WTC11 (cell line): ENCODE results near the gene FAM169A.

Experiments
- ATF1 ChIP-seq: sonication (generic); formaldehyde crosslinking; IDR thresholded peaks from 2 replicates; pipeline ENCODE4 v1.8.1; 2023; ENCODE audit warnings: mild to moderate bottlenecking, moderate library complexity, missing genetic modification reagents
- CBFB ChIP-seq: sonication (generic); formaldehyde crosslinking; IDR thresholded peaks from 2 replicates; pipeline ENCODE4 v1.8.1; 2022; ENCODE audit warnings: mild to moderate bottlenecking, low read depth, missing genetic modification reagents
- ESRRA ChIP-seq: sonication (generic); formaldehyde crosslinking; IDR thresholded peaks from 2 replicates; pipeline ENCODE4 v1.8.1; 2022; ENCODE audit warnings: mild to moderate bottlenecking, missing genetic modification reagents, borderline replicate concordance
- ZNF232 ChIP-seq: sonication (generic); formaldehyde crosslinking; IDR thresholded peaks from 2 replicates; pipeline ENCODE4 v1.8.0; 2022; ENCODE audit warnings: mild to moderate bottlenecking, missing genetic modification reagents
- TF ChIP-seq, protein P1 (sequence below): fragments of 250-450 bp; sonication (Bioruptor Pico); IDR thresholded peaks from 2 replicates; pipeline ENCODE4 v1.9.0; 2021; ENCODE audit warnings: moderate library complexity, mild to moderate bottlenecking, inconsistent platforms, borderline replicate concordance
- TF ChIP-seq, protein P2 (sequence below): sonication (generic); formaldehyde crosslinking; IDR thresholded peaks from 2 replicates; pipeline ENCODE4 v1.8.1; 2023; ENCODE audit warnings: mild to moderate bottlenecking, missing genetic modification reagents
- TF ChIP-seq, protein P3 (sequence below): sonication (generic); formaldehyde crosslinking; conservative IDR thresholded peaks from 2 replicates; pipeline ENCODE4 v1.8.1; 2022; ENCODE audit warnings: mild to moderate bottlenecking, missing genetic modification reagents
- TF ChIP-seq, protein P4 (sequence below): fragments of 200-600 bp; IDR thresholded peaks from 2 replicates; pipeline ENCODE4 v1.8.0; 2022; ENCODE audit warnings: antibody characterized with exemption

GRCh38 chr5:74766849-74767578, 99.2 kb downstream of the FAM169A start, which contains the start of the genes GFM2 and NSA2:
- TF ChIP-seq ESRRA (CRISPR knock-in tag) (no peak), CBFB (CRISPR knock-in tag) (no peak), ATF1 (no peak), ZNF232 (CRISPR knock-in tag) (peak; percentile 66)
- TF ChIP-seq, protein P1, sequence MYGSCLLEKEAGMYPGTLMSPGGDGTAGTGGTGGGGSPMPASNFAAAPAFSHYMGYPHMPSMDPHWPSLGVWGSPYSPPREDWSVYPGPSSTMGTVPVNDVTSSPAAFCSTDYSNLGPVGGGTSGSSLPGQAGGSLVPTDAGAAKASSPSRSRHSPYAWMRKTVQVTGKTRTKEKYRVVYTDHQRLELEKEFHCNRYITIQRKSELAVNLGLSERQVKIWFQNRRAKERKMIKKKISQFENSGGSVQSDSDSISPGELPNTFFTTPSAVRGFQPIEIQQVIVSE, result no peak
- TF ChIP-seq, protein P2, sequence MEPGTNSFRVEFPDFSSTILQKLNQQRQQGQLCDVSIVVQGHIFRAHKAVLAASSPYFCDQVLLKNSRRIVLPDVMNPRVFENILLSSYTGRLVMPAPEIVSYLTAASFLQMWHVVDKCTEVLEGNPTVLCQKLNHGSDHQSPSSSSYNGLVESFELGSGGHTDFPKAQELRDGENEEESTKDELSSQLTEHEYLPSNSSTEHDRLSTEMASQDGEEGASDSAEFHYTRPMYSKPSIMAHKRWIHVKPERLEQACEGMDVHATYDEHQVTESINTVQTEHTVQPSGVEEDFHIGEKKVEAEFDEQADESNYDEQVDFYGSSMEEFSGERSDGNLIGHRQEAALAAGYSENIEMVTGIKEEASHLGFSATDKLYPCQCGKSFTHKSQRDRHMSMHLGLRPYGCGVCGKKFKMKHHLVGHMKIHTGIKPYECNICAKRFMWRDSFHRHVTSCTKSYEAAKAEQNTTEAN (CRISPR knock-in tag), result no peak; the same call in 1 of the 2 replicates
- TF ChIP-seq, protein P3, sequence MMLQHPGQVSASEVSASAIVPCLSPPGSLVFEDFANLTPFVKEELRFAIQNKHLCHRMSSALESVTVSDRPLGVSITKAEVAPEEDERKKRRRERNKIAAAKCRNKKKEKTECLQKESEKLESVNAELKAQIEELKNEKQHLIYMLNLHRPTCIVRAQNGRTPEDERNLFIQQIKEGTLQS (CRISPR knock-in tag), result no peak
- TF ChIP-seq, protein P4, sequence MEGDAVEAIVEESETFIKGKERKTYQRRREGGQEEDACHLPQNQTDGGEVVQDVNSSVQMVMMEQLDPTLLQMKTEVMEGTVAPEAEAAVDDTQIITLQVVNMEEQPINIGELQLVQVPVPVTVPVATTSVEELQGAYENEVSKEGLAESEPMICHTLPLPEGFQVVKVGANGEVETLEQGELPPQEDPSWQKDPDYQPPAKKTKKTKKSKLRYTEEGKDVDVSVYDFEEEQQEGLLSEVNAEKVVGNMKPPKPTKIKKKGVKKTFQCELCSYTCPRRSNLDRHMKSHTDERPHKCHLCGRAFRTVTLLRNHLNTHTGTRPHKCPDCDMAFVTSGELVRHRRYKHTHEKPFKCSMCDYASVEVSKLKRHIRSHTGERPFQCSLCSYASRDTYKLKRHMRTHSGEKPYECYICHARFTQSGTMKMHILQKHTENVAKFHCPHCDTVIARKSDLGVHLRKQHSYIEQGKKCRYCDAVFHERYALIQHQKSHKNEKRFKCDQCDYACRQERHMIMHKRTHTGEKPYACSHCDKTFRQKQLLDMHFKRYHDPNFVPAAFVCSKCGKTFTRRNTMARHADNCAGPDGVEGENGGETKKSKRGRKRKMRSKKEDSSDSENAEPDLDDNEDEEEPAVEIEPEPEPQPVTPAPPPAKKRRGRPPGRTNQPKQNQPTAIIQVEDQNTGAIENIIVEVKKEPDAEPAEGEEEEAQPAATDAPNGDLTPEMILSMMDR, result no peak
